ENCODE results near the gene BFAR.

- TF ChIP-seq, protein P1, sequence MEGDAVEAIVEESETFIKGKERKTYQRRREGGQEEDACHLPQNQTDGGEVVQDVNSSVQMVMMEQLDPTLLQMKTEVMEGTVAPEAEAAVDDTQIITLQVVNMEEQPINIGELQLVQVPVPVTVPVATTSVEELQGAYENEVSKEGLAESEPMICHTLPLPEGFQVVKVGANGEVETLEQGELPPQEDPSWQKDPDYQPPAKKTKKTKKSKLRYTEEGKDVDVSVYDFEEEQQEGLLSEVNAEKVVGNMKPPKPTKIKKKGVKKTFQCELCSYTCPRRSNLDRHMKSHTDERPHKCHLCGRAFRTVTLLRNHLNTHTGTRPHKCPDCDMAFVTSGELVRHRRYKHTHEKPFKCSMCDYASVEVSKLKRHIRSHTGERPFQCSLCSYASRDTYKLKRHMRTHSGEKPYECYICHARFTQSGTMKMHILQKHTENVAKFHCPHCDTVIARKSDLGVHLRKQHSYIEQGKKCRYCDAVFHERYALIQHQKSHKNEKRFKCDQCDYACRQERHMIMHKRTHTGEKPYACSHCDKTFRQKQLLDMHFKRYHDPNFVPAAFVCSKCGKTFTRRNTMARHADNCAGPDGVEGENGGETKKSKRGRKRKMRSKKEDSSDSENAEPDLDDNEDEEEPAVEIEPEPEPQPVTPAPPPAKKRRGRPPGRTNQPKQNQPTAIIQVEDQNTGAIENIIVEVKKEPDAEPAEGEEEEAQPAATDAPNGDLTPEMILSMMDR (IDR thresholded peaks at IDR 0.05; ENCODE audit: low read length): no peak
- TF ChIP-seq EZH2 (IDR thresholded peaks at IDR 0.05; ENCODE audit: borderline replicate concordance, low read length): no peak
These were observed 44.9 kb downstream of the BFAR start for GRCh38 chr16:14677627-14678026.
